Left lung (tissue), 10 donors: Measurements from ENCODE around the gene MTHFD1L. TPM values are rescaled to one million over a fixed set of nuclear protein-coding genes. Genes with fewer than 3 reads are reported as not detected.

Source experiments
- ATAC-seq: fragments of 200-7000 bp; cut with Tn5 transposase; one replicate; pipeline ENCODE4 v1.9.1; 2020; ENCODE audit warnings: moderate library complexity
- DNase-seq, 4 donors: peaks; one replicate each; pipeline ENCODE4 v3.0.0-alpha.2; 2013 to 2020
- H3K27ac ChIP-seq, 2 donors: fragments of 200-600 bp; sonication (generic) in 1 of 2; one replicate each; pipeline versions ENCODE4 v1.5.0 to v1.8.0; 2020 to 2021
- H3K27me3 ChIP-seq, 2 donors: fragments of 200-600 bp; sonication (generic) in 1 of 2; one replicate each; pipeline versions ENCODE4 v1.5.0 to v1.8.0; 2020 to 2021
- H3K36me3 ChIP-seq, 2 donors: fragments of 200-600 bp; sonication (generic) in 1 of 2; one replicate each; pipeline versions ENCODE4 v1.5.0 to v1.8.0; 2020 to 2021
- H3K4me1 ChIP-seq, 2 donors: fragments of 200-600 bp; one replicate each; pipeline ENCODE4 v1.8.0; 2021
- H3K4me3 ChIP-seq, 2 donors: fragments of 200-600 bp; sonication (generic) in 1 of 2; one replicate each; pipeline versions ENCODE4 v1.5.0 to v1.8.0; 2020 to 2021; ENCODE audit warnings: mild to moderate bottlenecking in 1 of 2
- H3K9me3 ChIP-seq, 2 donors: fragments of 200-600 bp; sonication (generic) in 1 of 2; one replicate each; pipeline versions ENCODE4 v1.5.0 to v1.8.0; 2020 to 2021
- intact Hi-C, 2 donors: fragments of 100-400 bp; cut with DNase I; formaldehyde crosslinking; loops; one replicate each; pipeline versions ENCODE4 v1.11.2 to v1.14.2; 2022
- polyA plus RNA-seq, 6 donors: library from polyadenylated mRNA; unstranded; fragments of 120-200 nt; gene quantifications; one replicate each; pipeline ENCODE4 v1.2.1, GENCODE V29; 2013; ENCODE audit not compliant: insufficient read length in 6 of 6
- total RNA-seq, 2 donors: library from RNA; stranded (reverse); fragmentation: NEBNext Ultra II Directional; extraction: Animal tissue kit (Norgen Biotek cat#: 25700); gene quantifications; one replicate each; pipeline ENCODE4 v1.2.1, GENCODE V29; 2021
- TF ChIP-seq, protein P1 (sequence below), 2 donors: fragments of 200-600 bp; sonication (generic) in 1 of 2; IDR thresholded peaks; one replicate each; pipeline versions ENCODE4 v1.5.0 to v1.8.0; 2021; ENCODE audit warnings: antibody characterized with exemption in 2 of 2
- donor health status: DM: no; HTN: yes; CAD: no.
- donor health status: DM: no; HTN: no; CAD: no.

MTHFD1L gene
- total and polyA plus RNA-seq, 8 donors: 11.9 to 38.2 (median 16.0) TPM

DNA sequence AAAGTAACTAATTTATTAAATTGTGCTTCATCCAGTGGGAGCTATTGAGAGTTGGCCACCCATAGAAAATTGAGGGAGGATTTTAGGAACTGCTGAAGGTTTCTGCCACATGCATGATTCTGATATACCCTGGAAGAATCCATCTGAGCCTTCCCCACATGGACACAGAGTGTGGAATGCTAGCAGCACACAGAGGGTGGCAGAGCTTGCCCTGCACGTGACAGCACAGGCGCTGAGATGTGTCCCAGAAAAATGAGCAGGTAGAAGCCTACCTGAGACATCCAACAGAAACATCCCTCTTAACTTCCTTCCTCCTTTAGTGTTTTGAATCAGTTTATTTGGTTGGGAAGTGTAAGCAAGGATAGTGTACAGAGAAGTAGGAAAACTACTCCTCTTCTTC lies 96.9 kb downstream of the MTHFD1L start:
- TF ChIP-seq, protein P1, sequence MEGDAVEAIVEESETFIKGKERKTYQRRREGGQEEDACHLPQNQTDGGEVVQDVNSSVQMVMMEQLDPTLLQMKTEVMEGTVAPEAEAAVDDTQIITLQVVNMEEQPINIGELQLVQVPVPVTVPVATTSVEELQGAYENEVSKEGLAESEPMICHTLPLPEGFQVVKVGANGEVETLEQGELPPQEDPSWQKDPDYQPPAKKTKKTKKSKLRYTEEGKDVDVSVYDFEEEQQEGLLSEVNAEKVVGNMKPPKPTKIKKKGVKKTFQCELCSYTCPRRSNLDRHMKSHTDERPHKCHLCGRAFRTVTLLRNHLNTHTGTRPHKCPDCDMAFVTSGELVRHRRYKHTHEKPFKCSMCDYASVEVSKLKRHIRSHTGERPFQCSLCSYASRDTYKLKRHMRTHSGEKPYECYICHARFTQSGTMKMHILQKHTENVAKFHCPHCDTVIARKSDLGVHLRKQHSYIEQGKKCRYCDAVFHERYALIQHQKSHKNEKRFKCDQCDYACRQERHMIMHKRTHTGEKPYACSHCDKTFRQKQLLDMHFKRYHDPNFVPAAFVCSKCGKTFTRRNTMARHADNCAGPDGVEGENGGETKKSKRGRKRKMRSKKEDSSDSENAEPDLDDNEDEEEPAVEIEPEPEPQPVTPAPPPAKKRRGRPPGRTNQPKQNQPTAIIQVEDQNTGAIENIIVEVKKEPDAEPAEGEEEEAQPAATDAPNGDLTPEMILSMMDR (IDR thresholded peaks at IDR 0.05): no peak
- H3K36me3 ChIP-seq: peaks cover 0 to 55% of the 10 kb centered on the region in 2 donors
- no peak overlapping the region for H3K27ac ChIP-seq
- H3K27me3 ChIP-seq: no peaks in the 10 kb centered on the region
- DNase-seq (no peak), ATAC-seq (no peak)
- no peaks in the 10 kb centered on the region for H3K4me1 ChIP-seq
- intact Hi-C loops: no loop called here
- H3K4me3 ChIP-seq: no peak overlapping the region
- H3K9me3 ChIP-seq: no peaks in the 10 kb centered on the region

DNA sequence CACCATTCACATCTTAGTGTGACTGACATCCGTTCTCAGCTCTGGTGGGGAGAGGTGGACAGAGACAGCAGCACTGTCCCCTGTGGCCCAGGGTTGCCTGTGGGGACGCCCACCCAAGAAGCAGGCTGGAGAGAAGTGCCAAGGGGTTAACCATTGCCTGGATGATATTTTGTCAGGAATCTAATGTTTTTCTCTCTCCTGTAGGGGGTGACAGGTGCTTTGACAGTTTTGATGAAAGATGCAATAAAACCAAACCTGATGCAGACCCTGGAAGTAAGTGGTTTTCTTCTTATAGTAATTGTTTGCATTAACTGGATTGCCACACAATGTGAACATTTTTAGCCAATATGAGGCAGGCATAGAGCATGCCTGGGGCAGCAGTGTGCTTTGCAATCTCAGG lies 99.3 kb downstream of the MTHFD1L start:
- ATAC-seq (no peak), DNase-seq (no peak)
- Histone ChIP-seq H3K27me3 (no peaks in the 10 kb centered on the region), H3K36me3 (peaks cover 0 to 53% of the 10 kb centered on the region in 2 donors), H3K4me1 (no peaks in the 10 kb centered on the region), H3K4me3 (no peak overlapping the region), H3K9me3 (no peaks in the 10 kb centered on the region), H3K27ac (no peak overlapping the region)
- intact Hi-C loops: no loop called here
- TF ChIP-seq, protein P1 (IDR thresholded peaks at IDR 0.05): no peak

GRCh38 chr6:150966786-150967185 lies 101.3 kb downstream of the MTHFD1L start:
- Histone ChIP-seq H3K36me3 (peaks cover 0 to 43% of the 10 kb centered on the region in 2 donors), H3K9me3 (no peaks in the 10 kb centered on the region), H3K4me3 (no peak overlapping the region), H3K27ac (no peak overlapping the region), H3K4me1 (no peaks in the 10 kb centered on the region), H3K27me3 (no peaks in the 10 kb centered on the region)
- ATAC-seq (no peak), DNase-seq (no peak)
- TF ChIP-seq, protein P1 (IDR thresholded peaks at IDR 0.05): no peak
- intact Hi-C loops: no loop called here

DNA sequence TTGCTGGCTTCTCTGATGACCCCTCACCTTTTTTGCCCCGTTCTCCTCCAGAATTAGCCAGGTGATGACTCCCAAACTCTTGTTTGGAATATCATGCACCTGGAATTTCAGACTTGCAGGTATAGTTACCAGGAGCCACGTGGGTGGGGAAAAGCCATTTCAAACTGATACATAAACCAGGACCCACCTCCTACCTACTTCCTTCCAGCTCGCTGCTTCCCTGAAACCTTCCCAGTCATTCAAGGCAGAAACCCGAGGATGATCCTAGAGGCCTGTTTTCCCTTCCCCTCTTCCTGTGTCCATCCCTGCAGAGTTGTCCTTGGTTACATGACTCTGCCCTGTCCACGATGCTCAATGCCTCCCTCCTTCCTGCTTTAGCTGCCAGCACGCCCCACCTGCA lies 101.9 kb downstream of the MTHFD1L start:
- H3K27me3 ChIP-seq: no peaks in the 10 kb centered on the region
- H3K4me3 ChIP-seq: no peak overlapping the region
- ATAC-seq: no peak
- peaks cover 0 to 44% of the 10 kb centered on the region in 2 donors for H3K36me3 ChIP-seq
- no peak overlapping the region for H3K27ac ChIP-seq
- intact Hi-C loops: no loop called here
- H3K4me1 ChIP-seq: no peaks in the 10 kb centered on the region
- no peak for DNase-seq
- H3K9me3 ChIP-seq: no peaks in the 10 kb centered on the region
- TF ChIP-seq, protein P1 (IDR thresholded peaks at IDR 0.05): no peak

DNA sequence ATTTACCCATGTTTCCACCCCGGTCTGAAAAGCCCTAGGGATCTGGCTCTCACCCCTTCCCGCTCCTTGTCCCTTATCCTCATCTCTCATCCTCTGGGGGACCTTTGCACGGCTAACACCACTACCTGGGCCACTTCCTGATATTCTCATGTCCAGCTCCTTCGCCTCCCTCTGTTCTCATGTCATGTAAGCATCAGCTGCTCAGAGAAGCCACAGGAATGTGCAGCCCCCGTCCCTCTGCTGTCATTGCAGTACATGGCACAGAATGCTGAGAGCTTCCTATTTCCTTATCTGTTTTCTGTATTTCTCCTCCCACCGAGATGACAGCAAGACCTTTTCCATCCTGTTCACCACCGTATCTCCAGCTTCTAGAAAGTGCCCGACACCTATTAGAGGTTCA lies 102.4 kb downstream of the MTHFD1L start:
- no peak for ATAC-seq
- TF ChIP-seq, protein P1 (IDR thresholded peaks at IDR 0.05): no peak

More for the DNA sequence above, 102.4 kb downstream of the MTHFD1L start:
- no peaks in the 10 kb centered on the region for H3K27me3 ChIP-seq
- no peak for DNase-seq
- intact Hi-C loops: no loop called here
- no peak overlapping the region for H3K4me3 ChIP-seq
- no peaks in the 10 kb centered on the region for H3K9me3 ChIP-seq
- H3K36me3 ChIP-seq: peaks cover 0 to 43% of the 10 kb centered on the region in 2 donors
- no peaks in the 10 kb centered on the region for H3K4me1 ChIP-seq
- no peak overlapping the region for H3K27ac ChIP-seq
